Measurements from ENCODE around the gene HDC.

DNA sequence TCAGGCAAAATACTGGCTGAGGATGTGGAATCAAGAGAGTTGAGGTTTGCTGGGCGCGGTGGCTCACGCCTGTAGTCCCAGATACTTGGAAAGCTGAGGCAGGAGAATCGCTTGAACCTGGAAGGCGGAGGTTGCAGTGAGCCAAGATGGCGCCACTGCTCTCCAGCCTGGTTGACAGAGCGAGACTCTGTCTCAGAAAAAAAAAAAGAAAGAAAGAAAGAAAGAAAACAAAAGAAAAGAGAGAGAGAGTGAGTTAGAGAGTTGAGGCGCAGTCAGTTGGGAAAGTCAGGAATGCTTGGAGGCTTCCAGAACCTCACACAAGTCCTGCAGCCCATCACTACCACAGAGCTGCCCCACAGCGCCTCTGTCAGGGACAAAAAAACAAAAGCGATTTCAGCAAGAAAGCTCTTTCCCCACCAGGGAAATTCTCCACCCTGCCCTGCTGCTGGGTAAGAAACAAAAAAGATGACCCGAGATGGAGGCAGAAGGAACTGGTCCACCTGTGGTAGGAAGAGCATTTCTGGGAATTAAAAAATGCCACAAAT lies 13.8 kb downstream of the HDC start:
- TF ChIP-seq TCF12 (IDR thresholded peaks at IDR 0.05; ENCODE audit: low read depth) (no peak), CEBPB (IDR thresholded peaks at IDR 0.05) (no peak), RAD21 (IDR thresholded peaks at IDR 0.05; ENCODE audit: low read depth) (no peak)
- TF ChIP-seq, protein P1, sequence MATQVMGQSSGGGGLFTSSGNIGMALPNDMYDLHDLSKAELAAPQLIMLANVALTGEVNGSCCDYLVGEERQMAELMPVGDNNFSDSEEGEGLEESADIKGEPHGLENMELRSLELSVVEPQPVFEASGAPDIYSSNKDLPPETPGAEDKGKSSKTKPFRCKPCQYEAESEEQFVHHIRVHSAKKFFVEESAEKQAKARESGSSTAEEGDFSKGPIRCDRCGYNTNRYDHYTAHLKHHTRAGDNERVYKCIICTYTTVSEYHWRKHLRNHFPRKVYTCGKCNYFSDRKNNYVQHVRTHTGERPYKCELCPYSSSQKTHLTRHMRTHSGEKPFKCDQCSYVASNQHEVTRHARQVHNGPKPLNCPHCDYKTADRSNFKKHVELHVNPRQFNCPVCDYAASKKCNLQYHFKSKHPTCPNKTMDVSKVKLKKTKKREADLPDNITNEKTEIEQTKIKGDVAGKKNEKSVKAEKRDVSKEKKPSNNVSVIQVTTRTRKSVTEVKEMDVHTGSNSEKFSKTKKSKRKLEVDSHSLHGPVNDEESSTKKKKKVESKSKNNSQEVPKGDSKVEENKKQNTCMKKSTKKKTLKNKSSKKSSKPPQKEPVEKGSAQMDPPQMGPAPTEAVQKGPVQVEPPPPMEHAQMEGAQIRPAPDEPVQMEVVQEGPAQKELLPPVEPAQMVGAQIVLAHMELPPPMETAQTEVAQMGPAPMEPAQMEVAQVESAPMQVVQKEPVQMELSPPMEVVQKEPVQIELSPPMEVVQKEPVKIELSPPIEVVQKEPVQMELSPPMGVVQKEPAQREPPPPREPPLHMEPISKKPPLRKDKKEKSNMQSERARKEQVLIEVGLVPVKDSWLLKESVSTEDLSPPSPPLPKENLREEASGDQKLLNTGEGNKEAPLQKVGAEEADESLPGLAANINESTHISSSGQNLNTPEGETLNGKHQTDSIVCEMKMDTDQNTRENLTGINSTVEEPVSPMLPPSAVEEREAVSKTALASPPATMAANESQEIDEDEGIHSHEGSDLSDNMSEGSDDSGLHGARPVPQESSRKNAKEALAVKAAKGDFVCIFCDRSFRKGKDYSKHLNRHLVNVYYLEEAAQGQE (IDR thresholded peaks at IDR 0.05; ENCODE audit: low read depth) = no peak
